ENCODE results near the gene PLEKHF1. TPM values are rescaled to one million over a fixed set of nuclear protein-coding genes. Genes with fewer than 3 reads are reported as not detected.

The PLEKHF1 gene
- total RNA-seq, 1 experiment from 2014 or later: 15.9 TPM

GRCh38 chr19:29616541-29616940 is 48.7 kb upstream of the PLEKHF1 start:
- Histone ChIP-seq H3K9me2 (replicated peaks; ENCODE audit: low read length) (no peaks in the 10 kb centered on the region), H3K79me2 (ENCODE audit: low read length) (no peaks in the 10 kb centered on the region), H3K4me2 (ENCODE audit: low read length) (no peak overlapping the region), H3K9me3 (ENCODE audit: low read length) (no peaks in the 10 kb centered on the region), H4K20me1 (ENCODE audit: low read length) (no peaks in the 10 kb centered on the region), H3K9ac (ENCODE audit: low read length) (no peak overlapping the region), H3K27me3 (ENCODE audit: low read length) (no peaks in the 10 kb centered on the region), H3K27ac (ENCODE audit: low read length) (no peak overlapping the region), H3K4me3 (ENCODE audit: low read length) (no peak overlapping the region), H3K4me1 (ENCODE audit: insufficient read depth, low read length) (no peaks in the 10 kb centered on the region), H2AFZ (ENCODE audit: low read length) (no peak overlapping the region), H3K36me3 (ENCODE audit: low read depth, low read length) (peaks cover 4% of the 10 kb centered on the region; the same call in 1 of the 2 replicates), H3F3A (ENCODE audit: low read length, unreplicated experiment) (no peaks in the 10 kb centered on the region)
- POLR2A ChIA-PET (ENCODE audit: unreplicated experiment): no interaction called here
- CTCF ChIA-PET: no interaction called here
- no peak for DNase-seq
- no peak for ATAC-seq
- intact Hi-C loops (cut with micrococcal nuclease): no loop called here
- TF ChIP-seq, protein P1, sequence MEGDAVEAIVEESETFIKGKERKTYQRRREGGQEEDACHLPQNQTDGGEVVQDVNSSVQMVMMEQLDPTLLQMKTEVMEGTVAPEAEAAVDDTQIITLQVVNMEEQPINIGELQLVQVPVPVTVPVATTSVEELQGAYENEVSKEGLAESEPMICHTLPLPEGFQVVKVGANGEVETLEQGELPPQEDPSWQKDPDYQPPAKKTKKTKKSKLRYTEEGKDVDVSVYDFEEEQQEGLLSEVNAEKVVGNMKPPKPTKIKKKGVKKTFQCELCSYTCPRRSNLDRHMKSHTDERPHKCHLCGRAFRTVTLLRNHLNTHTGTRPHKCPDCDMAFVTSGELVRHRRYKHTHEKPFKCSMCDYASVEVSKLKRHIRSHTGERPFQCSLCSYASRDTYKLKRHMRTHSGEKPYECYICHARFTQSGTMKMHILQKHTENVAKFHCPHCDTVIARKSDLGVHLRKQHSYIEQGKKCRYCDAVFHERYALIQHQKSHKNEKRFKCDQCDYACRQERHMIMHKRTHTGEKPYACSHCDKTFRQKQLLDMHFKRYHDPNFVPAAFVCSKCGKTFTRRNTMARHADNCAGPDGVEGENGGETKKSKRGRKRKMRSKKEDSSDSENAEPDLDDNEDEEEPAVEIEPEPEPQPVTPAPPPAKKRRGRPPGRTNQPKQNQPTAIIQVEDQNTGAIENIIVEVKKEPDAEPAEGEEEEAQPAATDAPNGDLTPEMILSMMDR (conservative IDR thresholded peaks at IDR 0.05; ENCODE audit: low read depth, low read length): no peak
- TF ChIP-seq EZH2 (IDR thresholded peaks at IDR 0.05; ENCODE audit: low read length, unreplicated experiment): no peak
- no peak for TF ChIP-seq EZH2phosphoT487 (IDR thresholded peaks at IDR 0.05; ENCODE audit: borderline replicate concordance, low read length)
- BruUV-seq (replicated peaks): no TSS peak

DNA sequence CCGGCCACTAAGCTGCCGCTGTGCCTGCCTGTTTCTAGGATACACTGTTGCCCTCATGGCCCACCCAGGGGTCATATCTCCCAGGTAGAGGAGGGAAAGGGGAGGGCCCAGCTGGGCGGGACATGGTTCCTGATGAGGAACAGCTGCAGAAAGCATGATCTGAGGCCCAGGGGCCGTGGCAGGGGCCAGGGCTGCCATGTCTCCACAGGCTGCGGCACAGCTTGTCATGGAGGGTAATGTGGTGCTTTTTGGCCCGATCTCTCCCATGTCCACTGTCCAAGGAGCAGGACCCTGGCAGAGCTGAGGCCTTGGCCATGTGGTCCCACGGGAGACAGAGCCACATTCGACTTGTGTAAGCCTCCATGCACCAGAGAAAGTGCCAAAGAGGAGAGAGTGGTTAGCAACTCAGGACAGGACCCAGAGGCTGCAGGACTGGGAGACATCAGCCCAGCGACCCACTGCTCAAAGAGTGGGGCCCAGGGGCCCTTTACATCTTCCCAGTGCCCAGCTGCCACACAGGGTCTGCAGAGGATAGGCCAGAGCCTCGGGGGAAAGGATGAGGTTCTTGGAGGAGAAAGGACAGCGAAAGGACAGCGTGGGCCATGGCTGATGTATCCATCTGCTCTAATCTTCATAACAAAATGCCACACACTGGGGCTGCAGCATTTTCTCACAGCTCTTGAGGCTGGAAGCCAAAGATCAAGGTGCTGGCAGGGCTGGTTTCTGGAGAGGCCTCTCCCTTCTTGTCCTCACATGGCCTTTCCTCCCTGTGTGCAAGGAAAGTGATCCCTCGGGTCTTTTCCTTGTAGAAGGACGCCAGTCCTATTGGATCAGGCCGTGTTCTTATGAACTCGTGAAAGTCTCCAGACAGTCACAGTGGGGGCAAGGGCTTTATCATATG is 47.6 kb upstream of the PLEKHF1 start:
- Histone ChIP-seq H3K27ac (ENCODE audit: low read length) (no peak overlapping the region), H3K9me2 (replicated peaks; ENCODE audit: low read length) (no peaks in the 10 kb centered on the region), H3K4me2 (ENCODE audit: low read length) (no peak overlapping the region), H3K4me1 (ENCODE audit: insufficient read depth, low read length) (no peaks in the 10 kb centered on the region), H3K36me3 (ENCODE audit: low read depth, low read length) (no peaks in the 10 kb centered on the region; the same call in 1 of the 2 replicates), H3K9me3 (ENCODE audit: low read length) (no peaks in the 10 kb centered on the region), H2AFZ (ENCODE audit: low read length) (no peak overlapping the region), H3K79me2 (ENCODE audit: low read length) (no peaks in the 10 kb centered on the region), H3K9ac (ENCODE audit: low read length) (no peak overlapping the region), H4K20me1 (ENCODE audit: low read length) (no peaks in the 10 kb centered on the region), H3K4me3 (ENCODE audit: low read length) (no peak overlapping the region), H3K27me3 (ENCODE audit: low read length) (no peaks in the 10 kb centered on the region), H3F3A (ENCODE audit: low read length, unreplicated experiment) (no peaks in the 10 kb centered on the region)
- intact Hi-C loops (cut with micrococcal nuclease): no loop called here
- BruUV-seq (replicated peaks): no TSS peak
- POLR2A ChIA-PET (ENCODE audit: unreplicated experiment): no interaction called here
- ATAC-seq: no peak
- TF ChIP-seq, protein P1 (conservative IDR thresholded peaks at IDR 0.05; ENCODE audit: low read depth, low read length): no peak
- no peak for TF ChIP-seq EZH2phosphoT487 (IDR thresholded peaks at IDR 0.05; ENCODE audit: borderline replicate concordance, low read length)
- no peak for TF ChIP-seq EZH2 (IDR thresholded peaks at IDR 0.05; ENCODE audit: low read length, unreplicated experiment)
- CTCF ChIA-PET: no interaction called here
- DNase-seq: no peak

- no peak overlapping the region for H3K4me2 ChIP-seq (ENCODE audit: low read length)
- H3K36me3 ChIP-seq (ENCODE audit: low read depth, low read length): no peaks in the 10 kb centered on the region; the same call in 1 of the 2 replicates
- intact Hi-C loops (cut with micrococcal nuclease): no loop called here
- no peak for DNase-seq
- H3K4me1 ChIP-seq (ENCODE audit: insufficient read depth, low read length): no peaks in the 10 kb centered on the region
- no peaks in the 10 kb centered on the region for H3K9me3 ChIP-seq (ENCODE audit: low read length)
- H3K9me2 ChIP-seq (replicated peaks; ENCODE audit: low read length): no peaks in the 10 kb centered on the region
- BruUV-seq (replicated peaks): no TSS peak
- H3K27ac ChIP-seq (ENCODE audit: low read length): no peak overlapping the region
- POLR2A ChIA-PET (ENCODE audit: unreplicated experiment): no interaction called here
- H2AFZ ChIP-seq (ENCODE audit: low read length): no peak overlapping the region
- CTCF ChIA-PET: no interaction called here
- TF ChIP-seq EZH2 (IDR thresholded peaks at IDR 0.05; ENCODE audit: low read length, unreplicated experiment) (no peak), EZH2phosphoT487 (IDR thresholded peaks at IDR 0.05; ENCODE audit: borderline replicate concordance, low read length) (no peak)
- TF ChIP-seq, protein P1 (conservative IDR thresholded peaks at IDR 0.05; ENCODE audit: low read depth, low read length): no peak
- H4K20me1 ChIP-seq (ENCODE audit: low read length): no peaks in the 10 kb centered on the region
- no peak overlapping the region for H3K4me3 ChIP-seq (ENCODE audit: low read length)
- no peaks in the 10 kb centered on the region for H3K27me3 ChIP-seq (ENCODE audit: low read length)
- no peak for ATAC-seq
- H3F3A ChIP-seq (ENCODE audit: low read length, unreplicated experiment): no peaks in the 10 kb centered on the region
- no peaks in the 10 kb centered on the region for H3K79me2 ChIP-seq (ENCODE audit: low read length)
- H3K9ac ChIP-seq (ENCODE audit: low read length): no peak overlapping the region
Measured at GRCh38 chr19:29618434-29618833, 46.8 kb upstream of the PLEKHF1 start.
